GM18502 (cell line): Measurements from ENCODE around the gene SLC31A1.

Experiments used
- ATAC-seq: cut with Tn5 transposase; IDR thresholded peaks from one replicate; pipeline ENCODE4 v1.9.1; 2021; ENCODE audit warnings: mild to moderate bottlenecking; ENCODE audit not compliant: unreplicated experiment, poor library complexity

The SLC31A1 gene

DNA sequence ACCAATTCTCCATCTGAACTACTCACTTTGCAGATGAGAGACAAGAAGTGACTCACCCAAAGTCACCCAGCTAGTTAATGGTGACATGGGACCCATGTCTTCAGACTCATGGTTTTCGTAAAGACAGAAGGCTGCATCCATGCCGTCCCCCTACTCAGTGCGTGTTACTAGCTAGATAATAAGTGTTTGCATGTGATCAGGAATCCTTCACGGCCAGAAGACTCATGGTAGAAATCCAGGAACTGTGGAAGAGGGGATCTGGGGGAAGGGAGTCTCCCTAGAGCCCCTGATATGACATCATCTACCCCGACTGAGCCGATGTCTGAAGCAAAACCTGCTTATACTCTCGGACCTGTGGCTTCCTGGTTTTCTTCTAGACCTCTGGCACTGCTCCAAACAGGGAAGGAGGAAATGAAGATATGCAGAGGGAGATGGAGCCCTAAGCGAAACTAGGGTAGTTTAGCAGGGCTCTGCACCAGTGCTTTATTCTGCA, 78.5 kb downstream of the SLC31A1 start:
- ATAC-seq = no peak

DNA sequence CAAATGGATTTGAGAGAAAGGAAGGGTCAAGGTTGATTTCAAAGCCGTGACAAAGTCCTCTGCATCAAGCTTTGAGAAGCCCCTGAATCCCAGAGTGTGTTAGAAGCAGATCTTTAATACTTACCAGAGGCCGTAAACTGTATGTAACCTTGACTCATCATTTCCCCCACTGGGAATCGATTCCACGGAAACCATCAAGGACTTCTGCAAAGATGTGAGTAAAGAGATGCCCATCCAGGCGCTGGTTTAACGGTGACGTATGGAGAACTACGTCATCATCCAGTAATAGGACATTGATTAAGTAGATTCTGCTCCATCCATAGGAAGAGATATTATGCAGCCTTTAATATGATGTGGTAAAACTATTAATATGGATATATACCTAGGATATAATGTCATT, 80.2 kb downstream of the SLC31A1 start:
- ATAC-seq = no peak

DNA sequence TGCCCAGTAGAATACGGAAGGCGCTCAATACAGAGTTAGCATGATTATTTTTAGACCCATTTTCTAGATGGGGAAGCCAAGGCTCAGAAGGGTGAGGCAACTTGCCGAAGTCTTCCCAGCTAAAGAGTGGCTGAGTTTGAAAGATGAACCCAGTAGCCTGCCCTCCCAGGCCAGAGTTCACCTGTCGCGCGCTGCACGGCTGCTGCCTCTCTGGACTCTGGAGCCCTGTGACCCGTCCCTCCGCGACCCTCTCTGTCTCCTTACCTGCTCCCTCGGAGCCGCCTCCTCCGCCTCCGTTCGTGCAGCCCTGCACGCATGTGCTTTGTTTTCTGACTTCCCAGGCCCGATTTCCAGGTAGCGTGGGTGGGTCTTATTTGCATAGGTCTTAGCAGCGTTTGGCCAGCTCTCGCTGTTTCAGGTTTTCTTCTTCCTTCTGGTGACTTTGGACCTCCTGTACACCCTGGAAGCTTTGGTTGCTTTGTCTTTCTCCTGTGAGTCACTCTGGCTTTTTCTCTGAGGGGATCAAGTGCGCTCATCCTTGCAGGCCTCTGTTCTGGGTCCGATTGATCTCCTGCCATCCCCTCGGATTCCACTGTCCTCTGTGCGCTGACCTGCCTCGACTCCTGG, 81.6 kb downstream of the SLC31A1 start, which contains the start of gene RNF183:
Gene RNF183, minus strand, starts transcription at position 585 of the 627 bp plus-strand sequence. CDS start 5,192 bp downstream, outside the sequence.
- ATAC-seq = no peak

DNA sequence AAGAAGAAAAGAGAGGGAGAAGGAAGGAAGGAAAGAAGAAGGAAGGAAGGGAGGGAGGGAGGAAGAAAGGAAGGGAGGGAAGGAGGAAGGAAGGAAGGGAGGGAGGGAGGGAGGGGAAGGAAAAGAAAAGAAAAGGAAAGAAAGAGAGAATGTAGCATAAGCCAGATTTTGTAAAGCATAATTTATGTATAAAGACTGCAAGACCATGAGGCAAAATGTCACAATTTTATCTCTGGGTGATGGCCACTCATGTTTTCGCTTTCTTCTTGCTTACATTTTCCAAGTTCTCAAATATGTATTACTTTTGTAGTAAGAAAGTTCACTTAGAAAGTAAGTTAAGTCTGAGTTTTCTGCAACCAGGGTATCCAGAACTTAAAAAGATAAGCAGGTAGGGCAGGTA, 85.2 kb downstream of the SLC31A1 start:
- ATAC-seq = no peak

DNA sequence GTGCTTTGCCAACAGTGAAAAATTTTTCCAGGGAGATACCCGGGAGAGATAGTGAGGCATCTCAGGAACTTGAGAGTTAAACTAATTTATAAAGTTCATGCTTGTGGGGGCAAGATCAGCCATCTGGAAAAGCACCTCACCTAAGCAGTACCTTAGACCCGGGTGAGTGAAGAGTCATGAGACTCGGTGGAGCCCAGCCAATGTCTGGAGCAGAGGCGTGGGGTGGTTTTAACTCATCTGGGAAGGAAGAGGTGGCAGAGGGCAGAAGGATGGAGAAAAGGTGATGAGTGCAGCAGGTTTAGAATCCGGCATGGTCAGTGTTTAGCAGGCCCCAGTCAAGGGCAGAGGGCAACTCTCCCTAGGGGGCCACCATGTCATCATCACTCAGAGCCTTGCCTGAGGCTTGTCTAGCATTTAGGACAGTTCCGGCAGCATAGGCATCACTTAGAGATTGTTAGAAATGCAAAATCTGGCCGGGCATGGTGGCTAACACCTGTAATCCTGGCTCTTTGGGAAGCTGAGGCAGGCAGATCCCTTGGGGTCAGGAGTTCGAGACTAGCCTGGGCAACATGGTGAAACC, 86.1 kb downstream of the SLC31A1 start:
- no peak for ATAC-seq

DNA sequence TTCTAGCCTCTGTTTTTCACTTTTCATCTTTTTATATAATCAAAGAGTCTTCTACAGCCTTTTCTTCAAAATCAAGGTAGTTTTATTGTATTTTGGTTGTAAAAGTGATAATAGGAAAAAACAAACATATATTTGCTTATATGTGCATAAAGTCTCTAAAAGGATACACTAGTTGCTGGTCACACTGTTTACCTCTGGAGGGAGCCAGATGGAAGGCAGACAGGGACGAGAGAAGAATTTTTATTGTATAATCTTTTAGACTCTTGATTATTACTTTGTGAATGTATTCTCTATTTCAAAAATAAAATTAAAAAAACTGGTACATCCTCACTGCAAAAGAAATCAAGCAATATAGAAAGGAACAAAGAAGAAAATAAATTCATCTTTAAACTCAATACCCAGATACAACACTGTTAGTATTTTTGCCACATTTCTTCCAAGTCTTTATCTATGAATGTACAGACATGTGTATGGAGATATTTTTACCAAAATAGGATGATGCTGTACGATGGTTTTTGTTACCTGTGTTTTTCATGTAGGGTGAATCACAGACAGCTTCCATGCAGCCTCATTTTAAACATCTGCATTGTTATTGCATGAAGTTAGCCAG, 88.0 kb downstream of the SLC31A1 start:
- ATAC-seq = no peak

DNA sequence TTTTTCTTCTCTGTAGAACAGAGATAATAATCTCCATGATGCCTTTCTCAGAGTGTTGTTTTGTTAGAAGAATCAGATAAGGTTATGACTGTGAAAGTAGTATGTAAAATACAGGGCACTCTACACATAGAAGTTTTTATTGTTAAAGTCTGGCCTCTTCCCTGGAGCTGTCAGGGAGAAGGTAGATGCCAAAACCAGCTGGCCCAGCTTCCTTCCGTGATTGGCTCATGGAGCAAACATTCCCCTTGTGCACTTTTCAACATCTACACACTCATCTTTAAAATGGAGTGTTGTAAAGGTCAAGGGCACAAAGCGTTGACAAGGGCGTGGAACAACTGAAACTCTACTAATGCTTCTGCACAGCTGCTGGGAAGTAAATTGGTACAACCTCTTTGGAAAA, 89.2 kb downstream of the SLC31A1 start:
- no peak for ATAC-seq

DNA sequence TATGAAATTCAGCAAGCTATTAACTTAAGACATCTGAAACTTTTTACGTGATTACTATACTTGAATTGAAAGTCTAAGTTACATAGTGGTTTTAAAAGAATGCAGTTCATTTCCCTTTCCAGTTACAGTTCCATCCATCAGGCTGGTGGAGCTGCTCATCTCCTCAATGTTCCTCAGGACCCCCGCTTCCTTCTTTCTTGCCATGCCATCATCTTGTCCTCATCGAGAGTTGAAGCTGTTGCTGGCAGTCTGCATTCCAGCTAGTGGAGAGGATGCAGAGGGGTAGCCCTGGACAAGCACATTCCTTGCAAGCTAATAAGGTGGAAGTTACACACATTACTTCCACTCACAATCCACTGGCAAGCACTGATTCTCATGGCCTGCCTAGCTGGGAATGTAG, 90.6 kb downstream of the SLC31A1 start:
- no peak for ATAC-seq

DNA sequence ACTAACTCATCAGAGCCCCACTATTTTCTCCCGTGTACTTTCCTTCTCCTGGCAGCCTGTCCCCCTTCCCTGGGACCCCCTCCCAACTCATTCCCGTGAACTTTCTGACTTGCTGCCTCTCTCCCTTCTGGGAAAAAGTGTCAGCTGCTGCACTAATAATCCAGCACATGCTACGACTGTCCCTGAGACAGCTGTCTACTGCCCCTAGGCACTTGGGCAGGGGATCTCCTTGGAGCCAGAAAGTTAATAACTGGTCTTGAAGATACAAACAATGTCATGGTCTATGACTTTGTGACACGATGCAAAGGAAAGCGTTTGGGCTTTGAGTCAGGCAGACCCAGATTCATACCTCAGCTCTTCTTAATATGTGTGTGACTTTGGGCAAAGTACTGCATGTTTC, 91.9 kb downstream of the SLC31A1 start:
- ATAC-seq = no peak
